Activated CD4-positive, alpha-beta T cell treated with anti-CD3 and anti-CD28 coated beads for 36 hours (primary cell): Measurements from ENCODE around the gene PTPRG. TPM values are rescaled to one million over a fixed set of nuclear protein-coding genes. Genes with fewer than 3 reads are reported as not detected.

Experiments used
- ATAC-seq: fragments of 200-7000 bp; cut with Tn5 transposase; one replicate; pipeline ENCODE4 v1.10.0; 2021; ENCODE audit warnings: mild to moderate bottlenecking, moderate library complexity
- CTCF ChIA-PET: fragments of 350-600 bp; sonication (Branson Sonifier 250); formaldehyde crosslinking; loops from one replicate; lab custom pipeline; 2021; ENCODE audit warnings: antibody characterized with exemption; lab: Charles Lee
- POLR2A ChIA-PET: fragments of 350-600 bp; sonication (Branson Sonifier 250); formaldehyde crosslinking; loops from one replicate; lab custom pipeline; 2021; ENCODE audit warnings: antibody characterized with exemption, inconsistent platforms; lab: Charles Lee
- DNase-seq: peaks from one replicate; pipeline ENCODE4 v3.0.0-alpha.2; 2020
- H3K27ac Mint-ChIP-seq: one replicate; pipeline ENCODE4 v1.8.0; 2021; ENCODE audit warnings: mixed read lengths
- H3K27me3 Mint-ChIP-seq: one replicate; pipeline ENCODE4 v1.8.0; 2021; ENCODE audit warnings: mixed read lengths
- H3K36me3 Mint-ChIP-seq: one replicate; pipeline ENCODE4 v1.8.0; 2021; ENCODE audit warnings: low read depth, mixed read lengths
- H3K4me1 Mint-ChIP-seq: one replicate; pipeline ENCODE4 v1.8.0; 2021; ENCODE audit warnings: mixed read lengths
- H3K4me3 Mint-ChIP-seq: one replicate; pipeline ENCODE4 v1.8.0; 2021; ENCODE audit warnings: mild to moderate bottlenecking, moderate library complexity, mixed read lengths
- H3K9me3 Mint-ChIP-seq: one replicate; pipeline ENCODE4 v1.8.0; 2021; ENCODE audit warnings: low read depth, mixed read lengths
- intact Hi-C, 2 experiments: fragments of 100-400 bp; cut with DNase I in 1 of 2; cut with micrococcal nuclease in 1 of 2; formaldehyde crosslinking; loops; one replicate each; pipeline versions ENCODE4 v1.14.2 to v1.15.1; 2022 to 2024; cut with DNase I, micrococcal nuclease
- total RNA-seq, 2 experiments: library from RNA; stranded (reverse); gene quantifications; one replicate each; pipeline ENCODE4 v1.2.3, GENCODE V29; 2021

Gene PTPRG
- total RNA-seq, 2 experiments from 2014 or later = 0.32 to 0.33 TPM

DNA sequence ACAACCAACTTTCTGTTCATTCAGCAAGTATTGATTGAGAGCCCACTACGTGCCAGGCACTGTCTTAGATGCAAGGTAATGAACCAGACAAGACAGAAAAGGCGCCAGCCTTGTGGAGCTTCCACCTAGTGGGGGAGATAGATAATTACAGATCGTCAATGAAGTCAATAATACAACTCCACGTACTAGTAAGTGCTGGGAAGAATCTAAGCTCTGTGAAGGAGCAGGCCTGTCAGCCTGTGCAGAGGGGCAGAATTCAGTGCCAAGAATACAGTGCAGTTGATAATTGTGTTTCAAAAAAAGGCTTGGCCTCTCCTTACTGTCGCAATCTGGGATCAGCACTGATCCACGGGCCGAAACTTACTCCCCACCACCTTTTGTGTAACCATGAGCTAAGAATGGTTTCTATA is 625.7 kb downstream of the PTPRG start:
- Mint-ChIP-seq H3K9me3 (no peaks in the 10 kb centered on the region), H3K4me1 (peaks cover 4% of the 10 kb centered on the region), H3K36me3 (no peaks in the 10 kb centered on the region), H3K27me3 (no peaks in the 10 kb centered on the region), H3K4me3 (no peak overlapping the region), H3K27ac (no peak overlapping the region)
- intact Hi-C loops = loop anchor here (2.0 to 10.0 kb wide), 4 partner anchors 250 to 802 kb away; partner anchors contain the start of gene PTPRG (in 1 of the 2)
- DNase-seq = no peak
- no peak for ATAC-seq
- ChIA-PET CTCF (interaction anchor here (0.6 to 2.4 kb wide), 6 partner anchors 11 to 1036 kb away, joined by 3 to 8 read pairs (median 4); no protein-coding TSS in a partner anchor), POLR2A (no interaction called here)

DNA sequence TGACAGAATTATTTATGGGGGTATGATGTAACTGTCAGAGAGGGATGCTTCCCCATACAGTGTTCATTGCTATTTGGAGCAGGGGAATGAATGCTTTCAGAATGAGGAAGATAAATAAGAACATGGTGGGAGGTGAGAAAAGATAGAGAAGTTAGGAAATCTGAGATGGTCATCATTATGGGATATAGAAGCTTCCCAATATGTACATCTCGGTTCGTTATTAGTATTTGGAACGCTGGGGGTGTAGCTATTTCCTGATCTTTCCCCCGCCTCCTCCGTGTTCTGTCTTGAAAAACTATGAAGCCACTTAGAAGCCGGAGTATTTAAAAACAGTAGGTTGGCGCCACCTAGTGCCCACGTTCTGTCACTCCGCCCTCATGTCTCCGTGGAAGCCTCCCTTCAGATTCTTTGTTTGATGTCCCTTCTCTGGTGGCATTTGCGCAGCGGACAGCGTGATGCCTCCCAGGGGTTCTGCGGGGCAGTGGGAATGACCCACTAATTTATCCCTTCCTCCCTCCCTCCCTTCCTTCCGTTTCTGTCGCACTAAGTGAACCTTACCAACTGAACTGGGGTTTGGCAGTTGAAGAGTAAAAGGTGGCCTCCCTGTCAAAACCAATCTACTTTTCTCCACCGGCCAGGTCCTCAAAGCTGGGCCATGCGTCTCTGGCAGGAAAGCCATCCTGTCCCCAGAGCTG is 627.5 kb downstream of the PTPRG start:
- ATAC-seq (peak; percentile 73), DNase-seq (peak; percentile 82)
- intact Hi-C loops = loop anchor here (2.0 to 10.0 kb wide), 4 partner anchors 330 to 804 kb away; partner anchors contain the start of gene PTPRG (in 1 of the 2)
- Mint-ChIP-seq H3K4me3 (no peak overlapping the region), H3K27ac (no peak overlapping the region), H3K27me3 (no peaks in the 10 kb centered on the region), H3K4me1 (peaks cover 4% of the 10 kb centered on the region), H3K36me3 (no peaks in the 10 kb centered on the region), H3K9me3 (no peaks in the 10 kb centered on the region)
- ChIA-PET POLR2A (no interaction called here), CTCF (interaction anchor here (0.6 to 2.4 kb wide), 13 partner anchors 9 to 1019 kb away, joined by 3 to 8 read pairs (median 4); no protein-coding TSS in a partner anchor)

DNA sequence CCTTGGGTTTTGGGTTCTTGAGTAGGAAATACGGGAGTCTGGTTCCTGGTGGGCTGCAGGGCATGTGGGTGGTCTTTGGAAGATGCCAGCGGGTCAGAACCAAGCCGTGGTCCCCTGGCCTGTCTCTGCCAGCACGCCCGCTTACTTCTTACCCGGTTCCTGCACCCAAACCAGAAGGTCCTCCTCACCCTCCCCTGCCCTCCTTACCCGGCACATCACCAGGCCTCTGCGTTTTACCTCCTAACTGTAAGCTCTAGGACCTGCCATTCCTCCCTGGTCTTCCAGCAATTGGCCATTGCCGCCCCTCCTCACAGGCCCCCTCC is 628.0 kb downstream of the PTPRG start:
- no peaks in the 10 kb centered on the region for H3K36me3 Mint-ChIP-seq
- no peak overlapping the region for H3K4me3 Mint-ChIP-seq
- no peak overlapping the region for H3K27ac Mint-ChIP-seq
- ATAC-seq (no peak), DNase-seq (no peak)
- intact Hi-C loops = loop anchor here (2.0 to 10.0 kb wide), 4 partner anchors 331 to 805 kb away; partner anchors contain the start of gene PTPRG (in 1 of the 2)
- no peaks in the 10 kb centered on the region for H3K27me3 Mint-ChIP-seq
- no peaks in the 10 kb centered on the region for H3K9me3 Mint-ChIP-seq
- POLR2A ChIA-PET = no interaction called here
- CTCF ChIA-PET = interaction anchor here (0.7 to 2.4 kb wide), 6 partner anchors 9 to 625 kb away, joined by 3 to 8 read pairs (median 4); no protein-coding TSS in a partner anchor
- peaks cover 4% of the 10 kb centered on the region for H3K4me1 Mint-ChIP-seq

DNA sequence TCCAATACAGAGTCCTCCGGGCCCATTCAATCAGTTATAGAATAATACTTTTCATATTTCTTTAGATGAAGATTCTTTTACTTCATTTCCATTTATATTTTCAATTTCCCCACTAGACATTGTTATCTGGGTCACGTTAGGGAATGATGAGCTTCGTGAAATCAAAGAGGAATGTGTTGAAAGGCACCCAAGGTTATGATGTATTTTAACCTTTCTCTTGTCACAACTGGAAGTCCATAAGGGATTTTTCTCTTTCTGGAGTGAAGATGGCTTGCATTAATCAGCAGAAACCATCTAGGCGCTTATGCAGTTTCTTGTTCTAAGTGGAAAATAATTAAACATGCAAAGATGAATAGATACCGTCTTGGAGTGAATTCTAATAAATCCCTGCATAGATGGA is 631.5 kb downstream of the PTPRG start:
- Mint-ChIP-seq H3K4me1 (peaks cover 4% of the 10 kb centered on the region), H3K27me3 (no peaks in the 10 kb centered on the region), H3K4me3 (no peak overlapping the region), H3K27ac (no peak overlapping the region), H3K36me3 (no peaks in the 10 kb centered on the region), H3K9me3 (no peaks in the 10 kb centered on the region)
- intact Hi-C loops = no loop called here
- ATAC-seq (no peak), DNase-seq (no peak)
- ChIA-PET POLR2A (no interaction called here), CTCF (interaction anchor here (0.7 to 1.0 kb wide), 2 partner anchors 11 to 12 kb away, joined by 3 read pairs; no protein-coding TSS in a partner anchor)

DNA sequence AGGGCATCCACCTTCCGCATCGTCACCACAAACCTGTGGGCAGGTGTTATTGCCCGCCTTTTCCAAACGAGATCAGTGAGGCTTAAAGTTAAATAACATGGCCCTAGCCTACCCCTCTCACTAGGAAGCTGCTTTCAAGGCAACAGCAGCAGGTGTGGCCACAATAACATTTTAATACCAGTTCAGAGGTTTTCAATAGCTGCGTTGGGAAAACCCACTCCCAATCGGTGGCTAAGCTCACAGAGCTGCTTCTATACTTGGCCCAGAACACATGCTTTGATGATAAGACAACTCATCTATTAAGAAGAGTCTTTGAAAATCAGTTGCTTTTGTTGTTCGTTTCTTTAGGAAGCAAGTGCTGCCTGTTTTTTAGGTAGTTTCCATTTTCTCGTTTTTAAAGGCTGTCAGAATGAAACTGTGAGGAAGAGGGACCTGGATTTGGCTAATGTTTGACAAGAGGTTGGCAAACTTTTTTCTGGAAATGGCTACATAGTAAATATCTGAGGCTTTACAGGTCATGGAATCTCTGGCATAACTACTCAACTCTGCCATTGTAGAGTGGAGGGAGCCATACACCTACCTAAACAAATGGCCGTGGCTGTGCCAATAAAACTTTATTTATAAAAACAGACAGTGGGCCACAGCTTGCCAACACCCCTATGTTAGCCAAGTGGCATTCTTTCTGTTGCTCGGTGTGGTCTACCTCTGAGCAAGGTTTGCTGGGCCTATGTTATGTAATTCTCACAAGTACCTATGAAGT is 632.4 kb downstream of the PTPRG start:
- Mint-ChIP-seq H3K9me3 (no peaks in the 10 kb centered on the region), H3K4me3 (no peak overlapping the region), H3K27ac (no peak overlapping the region), H3K27me3 (no peaks in the 10 kb centered on the region), H3K4me1 (no peaks in the 10 kb centered on the region), H3K36me3 (no peaks in the 10 kb centered on the region)
- CTCF ChIA-PET = interaction anchor here (0.6 to 0.7 kb wide), 2 partner anchors 10 to 549 kb away, joined by 3 read pairs; no protein-coding TSS in a partner anchor
- ATAC-seq = no peak
- POLR2A ChIA-PET = no interaction called here
- intact Hi-C loops = no loop called here
- no peak for DNase-seq

DNA sequence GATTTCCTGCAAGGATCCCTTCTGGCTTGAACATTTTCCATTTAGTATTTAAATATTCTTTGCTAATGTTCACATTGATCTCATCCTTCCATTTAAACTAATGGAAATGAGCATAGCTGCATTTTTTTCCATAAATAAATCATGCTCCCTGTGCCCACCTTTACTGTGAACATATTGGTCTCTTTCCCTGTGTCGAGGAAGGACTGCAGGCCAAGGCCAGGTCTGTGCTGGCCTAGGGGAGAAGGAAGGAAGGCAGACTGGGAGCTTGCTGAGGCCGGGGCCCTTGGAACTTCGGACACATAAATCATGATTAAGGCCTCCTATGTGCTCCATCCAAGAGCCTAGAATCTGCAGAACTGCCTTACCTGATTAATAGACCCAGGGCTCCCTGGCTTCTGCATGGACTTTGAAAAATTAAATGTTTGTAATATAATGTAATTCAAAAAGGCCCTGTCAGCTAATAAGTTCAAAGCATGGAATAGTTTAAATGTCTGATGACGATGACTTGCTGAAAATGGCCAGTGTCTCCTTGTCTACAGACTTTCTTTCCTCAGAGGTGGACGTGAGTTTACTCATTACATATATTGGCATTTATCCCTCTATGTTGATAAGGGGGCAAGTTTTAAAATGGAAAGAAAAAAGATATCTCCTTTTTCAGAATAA is 636.1 kb downstream of the PTPRG start:
- no peaks in the 10 kb centered on the region for H3K4me1 Mint-ChIP-seq
- H3K27ac Mint-ChIP-seq = no peak overlapping the region
- H3K36me3 Mint-ChIP-seq = no peaks in the 10 kb centered on the region
- no peak overlapping the region for H3K4me3 Mint-ChIP-seq
- ATAC-seq (no peak), DNase-seq (no peak)
- intact Hi-C loops = no loop called here
- H3K27me3 Mint-ChIP-seq = no peaks in the 10 kb centered on the region
- POLR2A ChIA-PET = no interaction called here
- no peaks in the 10 kb centered on the region for H3K9me3 Mint-ChIP-seq
- CTCF ChIA-PET = interaction anchor here (1.6 kb wide), 1 partner anchor 9 kb away, joined by 8 read pairs; no protein-coding TSS in a partner anchor

DNA sequence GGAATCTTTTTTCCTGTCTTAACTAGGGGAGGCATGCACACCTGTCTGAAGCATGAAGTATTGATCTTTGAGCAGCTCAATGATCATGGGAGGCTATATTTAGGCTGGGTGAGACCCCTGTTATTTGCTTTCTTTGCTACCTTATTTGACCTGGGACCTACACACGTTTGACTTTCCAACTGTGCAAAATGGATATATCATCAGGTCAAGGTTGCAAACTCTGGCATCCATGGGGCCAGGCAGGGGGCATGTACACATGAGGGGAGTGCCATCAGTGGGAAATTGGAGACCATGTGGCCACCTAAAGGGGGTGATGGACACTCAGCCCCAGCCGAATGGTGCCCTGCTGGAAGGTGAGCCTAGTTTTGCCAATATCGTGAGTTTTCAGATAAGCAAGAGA is 637.8 kb downstream of the PTPRG start:
- POLR2A ChIA-PET = no interaction called here
- no peak for ATAC-seq
- no peaks in the 10 kb centered on the region for H3K9me3 Mint-ChIP-seq

DNA sequence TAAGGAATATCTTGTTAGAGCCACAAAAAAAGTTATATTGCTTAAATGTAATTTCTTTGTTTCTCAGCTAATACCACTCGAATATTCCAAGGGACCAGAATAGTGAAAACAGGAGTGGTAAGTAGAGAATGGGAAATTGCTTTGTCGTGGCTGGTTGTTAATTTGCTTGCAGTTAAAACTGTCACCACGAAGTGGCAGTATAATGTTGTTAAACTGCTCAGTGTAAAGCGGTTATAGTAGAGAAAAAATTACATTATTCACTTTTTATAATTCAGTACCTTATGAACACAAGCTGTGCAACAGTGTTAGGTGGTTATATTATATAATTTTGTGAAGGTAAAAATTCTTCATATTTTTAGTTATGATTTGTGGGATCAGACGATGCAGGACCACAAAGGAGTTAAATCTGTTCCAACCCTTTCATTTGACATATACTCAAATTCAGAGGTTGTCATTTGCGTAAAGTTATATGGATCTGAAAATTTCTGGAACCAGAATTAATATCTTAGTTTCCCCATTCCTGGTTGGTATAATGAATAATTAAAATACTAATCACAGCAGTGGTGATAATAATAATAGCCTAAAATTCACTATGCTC is 640.2 kb downstream of the PTPRG start:
- no peak overlapping the region for H3K4me3 Mint-ChIP-seq
- no peaks in the 10 kb centered on the region for H3K27me3 Mint-ChIP-seq
- no peak for DNase-seq
- no peak for ATAC-seq
- intact Hi-C loops = loop anchor here (2.0 to 5.0 kb wide), 4 partner anchors 356 to 1616 kb away; partner anchors contain the start of gene C3orf49 (in 1 of the 2)
- H3K36me3 Mint-ChIP-seq = no peaks in the 10 kb centered on the region
- POLR2A ChIA-PET = no interaction called here
- H3K27ac Mint-ChIP-seq = no peak overlapping the region
- CTCF ChIA-PET = interaction anchor here (0.5 to 1.0 kb wide), 5 partner anchors 8 to 353 kb away, joined by 3 to 4 read pairs (median 3); no protein-coding TSS in a partner anchor
- no peaks in the 10 kb centered on the region for H3K4me1 Mint-ChIP-seq
- H3K9me3 Mint-ChIP-seq = no peaks in the 10 kb centered on the region

More for the DNA sequence above, 637.8 kb downstream of the PTPRG start:
- CTCF ChIA-PET = interaction anchor here (0.7 to 1.6 kb wide), 3 partner anchors 8 to 879 kb away, joined by 3 to 8 read pairs (median 4); no protein-coding TSS in a partner anchor
- H3K27ac Mint-ChIP-seq = no peak overlapping the region
- no peak overlapping the region for H3K4me3 Mint-ChIP-seq
- no peaks in the 10 kb centered on the region for H3K27me3 Mint-ChIP-seq
- intact Hi-C loops = no loop called here
- DNase-seq = no peak
- H3K36me3 Mint-ChIP-seq = no peaks in the 10 kb centered on the region
- H3K4me1 Mint-ChIP-seq = no peaks in the 10 kb centered on the region

DNA sequence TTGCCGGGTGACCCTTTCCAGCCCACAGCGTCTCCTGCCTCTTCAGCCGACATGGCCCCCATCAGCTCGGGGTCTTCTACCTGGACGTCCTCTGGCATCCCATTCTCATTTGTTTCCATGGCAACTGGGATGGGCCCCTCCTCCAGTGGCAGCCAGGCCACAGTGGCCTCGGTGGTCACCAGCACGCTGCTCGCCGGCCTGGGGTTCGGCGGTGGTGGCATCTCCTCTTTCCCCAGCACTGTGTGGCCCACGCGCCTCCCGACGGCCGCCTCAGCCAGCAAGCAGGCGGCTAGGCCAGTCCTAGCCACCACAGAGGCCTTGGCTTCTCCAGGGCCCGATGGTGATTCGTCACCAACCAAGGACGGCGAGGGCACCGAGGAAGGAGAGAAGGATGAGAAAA is 641.8 kb downstream of the PTPRG start:
- Mint-ChIP-seq H3K27ac (no peak overlapping the region), H3K9me3 (no peaks in the 10 kb centered on the region), H3K36me3 (no peaks in the 10 kb centered on the region), H3K4me3 (no peak overlapping the region), H3K4me1 (no peaks in the 10 kb centered on the region), H3K27me3 (no peaks in the 10 kb centered on the region)
- CTCF ChIA-PET = no interaction called here
- POLR2A ChIA-PET = no interaction called here
- no peak for ATAC-seq
- intact Hi-C loops = loop anchor here (5.0 kb wide), 3 partner anchors 354 to 1614 kb away; partner anchors contain the start of gene C3orf49 (in 1 of the 2)
- DNase-seq = no peak

DNA sequence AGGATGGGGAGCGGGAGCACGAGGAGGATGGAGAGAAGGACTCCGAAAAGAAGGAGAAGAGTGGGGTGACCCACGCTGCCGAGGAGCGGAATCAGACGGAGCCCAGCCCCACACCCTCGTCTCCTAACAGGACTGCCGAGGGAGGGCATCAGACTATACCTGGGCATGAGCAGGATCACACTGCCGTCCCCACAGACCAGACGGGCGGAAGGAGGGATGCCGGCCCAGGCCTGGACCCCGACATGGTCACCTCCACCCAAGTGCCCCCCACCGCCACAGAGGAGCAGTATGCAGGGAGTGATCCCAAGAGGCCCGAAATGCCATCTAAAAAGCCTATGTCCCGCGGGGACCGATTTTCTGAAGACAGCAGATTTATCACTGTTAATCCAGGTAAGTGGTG is 642.2 kb downstream of the PTPRG start:
- H3K9me3 Mint-ChIP-seq = no peaks in the 10 kb centered on the region
- ChIA-PET POLR2A (no interaction called here), CTCF (no interaction called here)
- H3K27me3 Mint-ChIP-seq = no peaks in the 10 kb centered on the region
- H3K4me3 Mint-ChIP-seq = no peak overlapping the region
- no peak for ATAC-seq
- no peaks in the 10 kb centered on the region for H3K36me3 Mint-ChIP-seq
- intact Hi-C loops = loop anchor here (5.0 kb wide), 3 partner anchors 354 to 1614 kb away; partner anchors contain the start of gene C3orf49 (in 1 of the 2)
- no peak overlapping the region for H3K27ac Mint-ChIP-seq
- H3K4me1 Mint-ChIP-seq = no peaks in the 10 kb centered on the region
- no peak for DNase-seq
